SK-N-SH treated with all-trans-retinoic acid at 6 μM for 48 hours (cell line): ENCODE data around the gene SAMD4A.

Source experiments
- GLIS3 ChIP-seq: fragments of 250-450 bp; sonication (Bioruptor Pico); IDR thresholded peaks from 2 replicates; pipeline ENCODE4 v1.5.0; 2020; ENCODE audit warnings: mild to moderate bottlenecking, moderate library complexity
- ZNF8 ChIP-seq: fragments of 450-650 bp; formaldehyde crosslinking; IDR thresholded peaks from 2 replicates; pipeline ENCODE4 v1.5.0; 2020; ENCODE audit warnings: mild to moderate bottlenecking, moderate library complexity
- TF ChIP-seq, protein P1 (sequence below): fragments of 250-450 bp; sonication (Bioruptor Pico); IDR thresholded peaks from 2 replicates; pipeline ENCODE4 v1.8.0; 2021; ENCODE audit warnings: low read depth, mild to moderate bottlenecking, moderate library complexity, borderline replicate concordance

DNA sequence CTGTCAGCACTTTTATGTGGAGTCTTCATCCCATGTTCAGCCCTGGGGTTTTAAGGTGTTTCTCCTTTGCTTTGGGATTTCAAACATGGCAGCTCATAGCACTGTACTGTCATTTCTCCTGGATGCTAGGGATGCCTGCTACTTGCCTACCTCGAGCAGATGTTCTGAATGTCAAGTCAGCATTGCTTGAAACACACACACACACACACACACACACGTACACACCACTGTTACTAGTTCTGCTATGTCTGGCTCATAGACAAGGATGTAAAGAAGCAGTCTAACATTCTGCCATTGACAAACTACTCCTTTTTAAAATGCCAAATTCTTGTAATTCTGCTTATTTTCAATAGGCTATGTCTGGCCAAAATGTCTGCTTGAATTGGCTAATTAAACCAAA lies 72.7 kb downstream of the SAMD4A start:
- TF ChIP-seq, protein P1, sequence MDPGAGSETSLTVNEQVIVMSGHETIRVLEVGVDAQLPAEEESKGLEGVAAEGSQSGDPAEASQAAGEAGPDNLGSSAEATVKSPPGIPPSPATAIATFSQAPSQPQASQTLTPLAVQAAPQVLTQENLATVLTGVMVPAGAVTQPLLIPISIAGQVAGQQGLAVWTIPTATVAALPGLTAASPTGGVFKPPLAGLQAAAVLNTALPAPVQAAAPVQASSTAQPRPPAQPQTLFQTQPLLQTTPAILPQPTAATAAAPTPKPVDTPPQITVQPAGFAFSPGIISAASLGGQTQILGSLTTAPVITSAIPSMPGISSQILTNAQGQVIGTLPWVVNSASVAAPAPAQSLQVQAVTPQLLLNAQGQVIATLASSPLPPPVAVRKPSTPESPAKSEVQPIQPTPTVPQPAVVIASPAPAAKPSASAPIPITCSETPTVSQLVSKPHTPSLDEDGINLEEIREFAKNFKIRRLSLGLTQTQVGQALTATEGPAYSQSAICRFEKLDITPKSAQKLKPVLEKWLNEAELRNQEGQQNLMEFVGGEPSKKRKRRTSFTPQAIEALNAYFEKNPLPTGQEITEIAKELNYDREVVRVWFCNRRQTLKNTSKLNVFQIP (CRISPR knock-in tag) = no peak
- TF ChIP-seq ZNF8 (CRISPR knock-in tag) (no peak), GLIS3 (CRISPR knock-in tag) (no peak)
